ENCODE measurements around the gene IKZF2.

IKZF2 gene

DNA sequence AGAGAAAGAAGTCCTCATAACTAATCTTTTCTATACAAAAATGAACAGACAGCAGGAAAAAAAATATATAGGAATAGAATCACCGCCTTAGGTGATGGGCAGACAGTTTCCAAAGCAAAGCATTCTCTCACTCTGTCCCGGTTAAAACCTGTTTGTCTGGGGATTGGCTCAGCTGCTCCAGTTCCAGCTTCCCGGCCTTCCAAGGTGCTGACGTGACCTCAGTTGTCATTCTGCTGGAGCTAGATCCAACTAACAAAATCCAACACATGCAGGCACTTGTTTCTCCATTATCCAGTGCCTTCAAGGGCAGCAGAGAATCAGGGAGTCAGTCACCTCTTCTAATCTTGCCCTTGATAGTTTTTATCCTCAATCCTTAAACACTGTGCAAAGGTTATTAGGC lies 52.8 kb downstream of the IKZF2 start:
- DNase-seq = no peak

DNA sequence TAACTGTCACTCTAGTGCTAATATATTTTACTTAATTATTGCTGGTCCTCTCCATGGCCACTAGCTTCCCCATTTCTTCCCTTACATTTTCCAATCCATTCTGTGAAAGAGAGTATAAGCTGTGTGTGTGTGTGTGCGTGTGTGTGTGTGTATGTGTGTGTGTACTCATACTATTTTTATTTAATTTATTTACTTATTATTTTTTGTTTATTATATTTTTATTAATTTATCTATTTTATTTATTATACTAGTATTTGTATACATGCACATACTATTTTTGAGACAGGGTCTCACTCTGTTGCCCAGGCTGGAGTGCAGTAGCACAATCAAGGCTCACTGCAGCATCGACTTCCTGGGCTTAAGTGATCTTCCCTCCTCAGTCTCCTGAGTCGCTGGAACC lies 59.6 kb downstream of the IKZF2 start:
- no peak for DNase-seq

DNA sequence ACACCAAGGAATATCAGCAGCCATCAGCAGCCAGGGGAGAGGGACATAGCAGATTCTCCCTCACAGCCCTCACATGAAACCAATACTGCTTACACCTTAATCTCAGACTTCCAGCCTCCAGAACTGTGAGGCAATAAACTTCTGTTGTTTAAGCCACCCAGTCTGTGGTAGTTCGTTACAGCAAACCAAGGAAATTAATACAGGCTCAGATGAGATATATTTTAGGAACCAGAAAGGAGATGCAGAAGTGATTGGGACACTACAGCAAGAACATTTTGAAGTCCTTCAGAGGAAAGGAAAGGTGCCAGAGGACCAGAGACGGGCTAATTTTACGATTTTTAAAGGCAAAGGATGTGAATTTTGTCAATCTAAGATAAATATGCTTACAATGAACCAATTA lies 60.6 kb downstream of the IKZF2 start:
- no peak for DNase-seq

DNA sequence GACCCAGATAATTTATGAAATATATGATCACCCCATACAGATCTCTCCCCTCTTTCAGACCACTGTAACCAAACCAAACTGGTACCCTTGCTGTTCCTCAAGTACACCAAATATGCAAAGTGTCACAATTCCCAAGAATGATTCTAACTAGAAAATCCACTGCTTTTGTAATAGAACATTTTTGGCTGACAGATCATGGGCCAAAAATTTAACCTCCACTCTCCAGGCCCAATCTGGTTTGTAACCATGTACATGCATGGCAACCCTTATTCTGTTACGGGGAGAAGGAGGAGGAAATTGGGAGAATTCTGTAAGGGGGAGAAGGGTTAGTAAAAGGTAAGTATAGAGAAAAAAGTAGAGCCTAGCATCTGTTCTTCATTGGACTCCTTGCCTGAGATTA lies 62.0 kb downstream of the IKZF2 start:
- DNase-seq = no peak

DNA sequence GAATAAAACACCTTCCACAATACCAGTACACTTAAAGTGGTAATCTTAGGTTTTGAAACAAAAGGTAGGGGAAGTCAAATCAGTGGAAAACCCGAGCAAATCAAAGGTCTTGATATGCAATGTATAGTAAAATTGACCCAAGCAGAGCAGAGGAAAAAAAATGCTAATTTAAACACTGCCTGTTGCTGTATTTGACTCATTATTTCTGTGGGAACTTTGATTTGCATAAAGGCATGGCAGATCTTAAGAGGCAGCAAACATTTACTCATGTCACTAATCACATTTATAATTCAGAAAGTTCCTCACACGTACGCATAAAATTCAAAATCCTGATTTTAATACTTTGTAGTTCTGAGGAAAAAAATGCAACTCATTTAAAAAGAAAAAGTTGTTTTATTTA lies 64.4 kb downstream of the IKZF2 start:
- DNase-seq = no peak

DNA sequence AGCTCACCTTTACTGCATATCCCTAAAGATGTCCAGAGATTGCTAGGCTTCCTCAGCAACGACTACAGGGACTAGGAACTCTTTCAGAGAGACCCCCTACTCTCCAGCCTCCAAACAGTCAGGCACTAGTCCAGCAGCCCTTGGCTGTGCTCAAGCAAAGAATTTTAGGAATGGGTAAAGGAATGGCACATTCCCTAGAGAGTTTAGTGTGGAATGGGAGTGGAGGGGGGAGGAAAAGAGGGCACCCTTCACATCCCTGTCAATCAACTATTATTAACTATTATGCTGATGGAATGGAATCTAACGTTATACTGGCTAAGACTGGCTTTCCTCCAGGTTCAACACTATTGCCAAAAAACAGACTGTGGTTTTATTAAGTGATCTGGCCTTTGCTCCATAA lies 64.8 kb downstream of the IKZF2 start:
- DNase-seq = no peak

DNA sequence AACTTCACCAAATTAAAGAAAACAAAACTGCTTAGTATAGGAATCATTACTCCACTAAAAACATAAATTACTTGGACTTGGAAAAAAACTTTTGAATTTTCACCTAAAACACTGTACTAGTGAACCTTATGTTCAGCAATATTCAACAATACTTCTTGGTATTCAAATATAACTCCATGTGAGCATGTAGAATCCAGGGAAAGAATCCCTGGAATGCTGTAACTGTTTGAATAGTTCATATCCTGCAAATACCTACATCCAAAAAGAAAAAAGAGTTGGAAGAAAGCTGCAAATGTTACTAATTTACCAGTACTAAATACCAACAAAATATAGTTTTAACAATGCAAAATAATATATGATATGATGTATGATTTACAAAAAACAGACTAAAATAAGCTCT lies 65.4 kb downstream of the IKZF2 start:
- DNase-seq = no peak

DNA sequence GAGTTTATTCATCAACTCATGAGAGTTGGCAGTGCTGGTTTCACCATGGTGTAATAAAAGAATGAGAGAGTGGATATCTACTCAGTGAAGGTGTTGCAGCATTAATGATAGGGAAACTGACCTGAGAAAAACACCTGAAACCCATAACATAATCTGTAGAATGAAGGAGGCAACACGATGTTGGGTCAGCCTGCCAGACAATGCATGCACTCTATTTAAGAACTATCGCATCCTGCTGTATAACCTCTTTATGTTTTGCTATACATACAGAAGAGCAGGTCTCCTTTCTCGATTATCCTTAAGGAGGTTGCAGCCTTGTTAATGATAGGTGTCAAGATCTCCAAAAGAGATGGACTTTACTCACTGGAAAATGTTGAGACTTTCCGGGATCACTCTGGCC lies 65.9 kb downstream of the IKZF2 start:
- DNase-seq = no peak

DNA sequence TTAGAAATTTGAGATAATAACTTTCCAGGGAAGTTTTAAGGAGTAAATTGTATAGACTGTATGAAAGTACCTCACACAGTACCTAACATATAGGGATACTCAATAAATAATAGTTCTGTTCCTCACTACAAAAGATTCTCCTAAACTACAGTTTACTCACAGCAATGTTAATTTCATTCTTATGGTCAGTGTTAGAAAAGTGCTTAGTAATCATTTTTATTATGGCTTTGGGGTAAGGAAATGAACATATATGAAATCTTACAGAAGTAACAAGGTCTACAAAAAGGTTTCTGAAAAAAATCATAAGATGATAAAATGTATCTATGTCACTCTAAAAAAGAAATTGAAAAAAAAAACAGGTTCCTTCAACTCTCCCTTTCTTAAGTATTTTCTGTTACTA lies 67.2 kb downstream of the IKZF2 start:
- no peak for DNase-seq

DNA sequence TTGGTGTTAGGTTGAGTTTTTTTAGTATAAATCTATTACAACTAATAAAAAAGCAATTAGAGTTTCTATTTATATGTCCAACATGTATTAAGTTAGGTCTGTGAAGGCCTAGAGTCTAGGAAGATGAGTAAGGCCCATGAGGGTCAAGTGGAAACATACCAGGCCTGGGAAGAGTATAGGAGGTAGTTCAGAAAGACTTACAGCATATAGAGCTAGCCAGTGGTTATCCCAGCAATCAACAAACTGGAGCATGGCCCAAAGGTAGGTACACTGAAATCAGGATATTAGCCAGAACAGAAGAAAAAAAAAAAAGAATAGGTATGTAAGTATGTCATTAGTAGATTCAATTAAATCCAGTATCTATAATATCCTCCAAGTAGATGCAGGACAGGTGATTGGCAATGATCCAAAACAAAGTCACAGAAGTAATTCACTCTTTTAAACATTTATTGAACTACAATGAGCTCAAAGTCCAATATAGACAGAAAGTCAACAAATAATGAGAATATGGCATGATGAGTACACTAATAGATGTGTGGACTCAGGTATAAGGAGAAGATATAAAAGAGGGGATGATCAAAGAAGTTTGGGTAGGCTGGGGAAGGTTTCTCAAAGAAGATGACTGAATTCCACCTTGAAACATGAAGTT lies 70.3 kb downstream of the IKZF2 start:
- no peak for DNase-seq

DNA sequence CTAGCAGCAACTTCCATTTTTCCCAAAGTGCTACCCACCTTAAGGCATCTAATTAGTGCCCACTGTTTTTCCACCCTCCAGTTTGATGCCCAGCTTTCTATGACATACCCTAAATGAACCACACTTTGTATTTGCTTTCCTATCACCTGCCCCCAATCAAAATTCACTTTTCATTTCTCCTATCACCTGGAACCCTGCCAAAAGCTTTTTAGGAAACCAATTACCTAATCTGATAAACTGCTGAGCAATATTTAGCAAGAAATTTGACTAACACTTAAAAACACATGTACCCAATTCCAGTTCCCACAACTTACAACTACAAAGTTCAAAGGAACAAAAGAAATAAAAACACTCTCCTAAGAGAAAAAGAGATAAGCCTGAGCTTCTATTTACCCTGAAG lies 71.7 kb downstream of the IKZF2 start:
- DNase-seq = no peak

DNA sequence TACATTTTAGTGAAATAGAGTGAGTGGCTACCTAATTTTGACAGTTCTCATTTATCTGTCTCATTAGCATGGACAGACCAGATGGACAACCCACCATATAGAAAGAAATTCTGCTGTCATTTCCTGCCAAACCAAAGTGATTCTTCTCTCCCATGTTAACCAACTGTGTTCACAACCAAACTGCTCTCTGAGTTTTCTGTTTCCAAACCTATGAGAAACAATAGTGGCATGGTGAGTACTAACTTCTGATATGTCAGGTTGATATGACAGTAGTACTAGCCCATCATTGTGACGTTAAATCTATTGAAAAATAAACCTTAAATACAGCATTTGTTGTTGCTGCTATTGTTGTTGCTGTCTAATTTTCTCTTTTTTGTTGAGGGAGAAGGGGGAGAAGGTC lies 72.7 kb downstream of the IKZF2 start:
- no peak for DNase-seq

DNA sequence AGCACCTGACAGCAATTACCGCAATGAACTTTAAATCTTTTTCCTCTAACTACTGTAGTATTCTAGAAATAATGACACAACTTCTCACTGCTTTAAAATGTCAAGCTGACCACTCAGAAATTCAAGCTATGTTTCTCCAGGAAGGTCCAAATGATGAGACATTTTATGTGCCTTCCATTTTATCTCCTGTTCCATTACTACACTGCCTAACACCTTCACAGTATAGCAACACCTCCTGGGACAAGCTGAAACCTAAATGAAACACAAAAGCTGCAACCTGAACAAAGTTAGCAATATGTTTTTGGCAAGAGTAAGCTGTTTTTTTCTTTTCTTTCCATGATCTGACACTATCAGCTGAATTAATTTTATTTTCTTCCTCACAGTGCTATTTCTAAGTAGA lies 81.9 kb downstream of the IKZF2 start:
- DNase-seq = no peak

DNA sequence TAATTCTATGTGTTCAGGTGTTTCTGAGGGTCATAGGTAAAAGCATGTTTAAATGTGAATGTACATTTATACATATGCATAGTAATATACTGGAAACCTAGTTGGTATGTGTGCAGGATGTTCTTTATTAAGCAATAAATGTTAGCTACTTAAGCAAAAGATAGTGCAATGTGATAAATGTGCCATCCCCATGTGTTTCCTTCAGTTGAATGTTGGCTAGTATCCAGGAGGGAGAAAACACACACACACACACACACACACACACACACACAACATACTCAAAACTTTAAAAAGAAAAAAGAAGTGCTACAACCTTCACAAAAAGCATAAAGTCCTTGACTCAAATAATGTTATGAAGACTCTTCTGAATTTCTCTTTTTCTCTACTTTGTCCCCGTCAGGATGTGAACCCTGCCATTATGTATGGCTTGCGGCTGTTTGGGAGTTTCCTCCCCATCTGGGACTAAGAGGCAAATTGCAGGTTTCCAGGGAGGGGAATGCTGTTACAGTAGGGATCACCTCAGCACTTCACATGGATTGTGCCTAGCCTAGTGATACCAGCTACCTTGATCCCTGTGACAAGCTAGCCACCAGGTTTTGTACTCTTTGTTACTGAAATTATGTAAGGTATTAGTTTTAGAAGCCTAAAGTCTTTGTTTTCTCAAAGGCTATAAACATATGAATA lies 82.6 kb downstream of the IKZF2 start:
- no peak for DNase-seq

DNA sequence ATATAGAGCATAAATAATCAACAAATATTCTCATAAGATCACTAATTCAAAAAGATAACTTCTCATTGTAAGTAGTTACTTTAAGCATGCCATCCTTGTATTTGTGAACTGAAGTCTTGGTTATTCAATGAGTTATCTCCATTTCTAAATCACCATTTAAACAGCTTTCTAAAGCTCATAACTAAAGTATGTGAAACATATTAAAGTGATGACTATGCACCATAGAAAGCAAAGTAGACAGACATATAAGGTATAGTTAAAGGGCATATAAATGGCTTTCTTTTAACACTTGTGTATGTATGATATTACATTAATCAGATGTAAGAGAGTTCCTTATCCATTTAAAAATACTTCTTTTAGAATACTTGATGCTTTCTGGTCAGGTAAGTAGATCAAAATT lies 83.5 kb downstream of the IKZF2 start:
- no peak for DNase-seq

DNA sequence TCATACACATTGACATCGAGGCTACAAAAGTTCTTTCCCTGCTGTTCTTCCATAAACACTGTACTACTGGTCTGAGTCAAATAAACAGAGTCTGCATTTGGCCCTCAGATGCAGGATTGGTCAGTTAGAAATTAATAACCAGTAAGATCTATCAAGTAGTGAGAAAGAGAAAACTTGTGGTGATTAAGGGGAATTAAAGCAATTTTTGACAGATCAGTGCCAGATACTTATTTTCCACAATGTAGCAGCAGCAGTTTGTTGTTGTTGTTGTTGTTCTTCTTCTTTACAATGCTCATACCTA lies 85.0 kb downstream of the IKZF2 start:
- no peak for DNase-seq

DNA sequence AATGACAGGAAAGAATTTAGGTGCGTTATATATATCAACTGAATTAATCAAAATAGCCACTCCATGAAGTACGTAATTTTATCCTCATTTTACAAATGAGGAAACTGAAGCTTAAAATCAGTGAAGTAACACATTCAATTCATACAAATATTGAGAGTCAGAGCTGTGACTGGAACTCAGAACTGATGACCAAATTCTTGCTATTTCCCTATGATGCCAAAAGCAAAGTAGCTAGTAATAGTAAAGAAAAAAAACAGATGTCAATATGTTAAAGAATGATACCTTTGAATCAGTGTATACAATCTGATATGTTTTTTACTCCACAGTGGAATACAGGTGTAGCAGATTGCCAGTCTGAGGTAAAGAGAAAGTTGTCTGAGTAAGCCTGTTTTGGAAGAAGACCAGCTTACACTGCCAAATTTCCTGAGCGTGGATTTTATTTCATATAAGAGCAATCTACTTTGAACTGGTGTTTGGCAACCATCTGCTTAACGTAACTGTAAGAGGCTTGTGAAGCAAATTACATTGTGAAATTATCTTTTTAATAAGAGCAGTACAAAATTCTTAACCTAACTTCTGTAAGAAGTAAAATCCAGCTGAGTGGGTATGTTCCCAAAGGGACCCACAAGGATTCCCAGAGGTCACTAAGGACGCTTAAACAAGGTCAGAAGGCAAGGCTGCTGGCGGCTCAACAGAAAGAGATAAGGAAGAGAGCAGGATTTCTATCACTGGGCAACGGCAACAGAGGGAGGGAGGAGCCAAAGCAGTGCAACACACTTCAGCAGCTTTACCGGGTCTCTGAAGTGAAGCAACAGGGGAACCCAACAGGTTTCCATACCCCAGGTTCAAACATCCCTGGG lies 85.6 kb downstream of the IKZF2 start:
- no peak for DNase-seq

DNA sequence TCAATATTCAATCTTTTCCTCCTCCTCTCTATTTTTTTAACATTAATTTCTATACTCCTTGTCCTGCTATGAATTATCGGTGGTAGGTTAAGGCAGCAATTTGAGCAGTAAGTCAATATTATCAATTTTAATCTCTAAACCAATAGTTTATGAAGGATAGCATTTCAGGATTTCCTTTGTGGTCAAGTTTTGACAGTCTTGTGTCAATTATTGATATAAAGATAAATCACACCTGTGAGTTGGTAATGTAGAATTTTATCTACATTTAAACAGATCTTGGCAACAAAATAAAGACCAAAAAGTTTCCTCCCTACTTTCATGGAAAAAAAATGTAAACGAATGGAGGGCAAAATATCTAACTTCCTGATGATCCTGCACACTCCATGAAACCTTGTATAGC lies 87.3 kb downstream of the IKZF2 start:
- DNase-seq = no peak

DNA sequence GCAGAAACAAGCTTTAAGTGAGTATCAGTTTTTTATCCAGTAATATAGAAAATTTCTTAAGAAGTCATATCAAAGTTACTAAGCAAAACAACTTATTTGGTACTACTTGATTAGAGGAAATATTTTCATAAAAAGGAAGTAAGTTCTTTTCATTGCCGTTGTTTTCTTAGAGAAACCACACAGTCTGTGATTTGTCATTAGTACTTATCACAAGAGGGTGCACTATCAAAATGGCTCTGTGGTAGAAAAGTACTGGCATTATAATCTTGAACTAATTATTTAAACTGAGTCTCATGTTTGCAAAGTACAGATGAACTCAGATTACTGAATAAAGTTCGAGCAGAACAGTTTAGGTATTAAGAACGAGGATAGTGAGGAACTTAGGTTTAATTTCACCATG lies 93.4 kb downstream of the IKZF2 start:
- no peak for DNase-seq

DNA sequence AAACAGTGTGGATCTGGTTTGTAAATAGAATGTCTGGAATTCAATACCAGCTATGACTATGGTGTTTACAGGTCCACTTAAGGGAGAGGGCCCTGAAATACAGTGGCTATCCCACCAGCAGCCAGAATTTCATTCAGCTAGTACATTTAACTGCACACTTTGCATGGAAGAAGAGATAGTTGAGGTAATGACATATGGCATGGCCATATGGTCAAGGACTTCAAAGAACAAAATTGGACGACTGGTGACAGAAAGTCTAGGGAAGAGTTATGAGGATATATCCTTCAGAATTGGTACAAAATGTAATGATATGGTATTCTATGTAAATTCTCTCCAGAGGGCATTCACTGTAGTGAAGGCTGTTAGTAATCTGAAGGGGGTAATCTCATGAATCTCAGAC lies 105.0 kb downstream of the IKZF2 start:
- no peak for DNase-seq

DNA sequence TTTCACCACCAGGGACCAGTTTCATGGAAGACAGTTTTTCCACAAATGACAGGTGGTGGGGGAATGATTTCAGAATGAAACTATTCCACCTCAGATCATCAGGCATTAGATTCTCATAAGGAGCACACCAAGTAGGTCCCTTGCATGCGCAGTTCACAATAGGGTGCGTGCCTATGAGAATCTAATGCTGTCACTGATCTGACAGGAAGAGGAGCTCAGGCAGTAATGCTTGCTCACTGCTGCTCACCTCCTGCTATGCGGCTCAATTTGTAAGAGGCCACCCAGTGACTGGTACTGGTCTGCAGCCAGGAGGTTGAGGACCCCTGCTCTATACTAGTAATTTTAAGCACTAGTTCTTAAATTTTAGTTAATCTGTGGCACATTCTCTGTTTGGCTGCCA lies 107.8 kb downstream of the IKZF2 start:
- DNase-seq = no peak

DNA sequence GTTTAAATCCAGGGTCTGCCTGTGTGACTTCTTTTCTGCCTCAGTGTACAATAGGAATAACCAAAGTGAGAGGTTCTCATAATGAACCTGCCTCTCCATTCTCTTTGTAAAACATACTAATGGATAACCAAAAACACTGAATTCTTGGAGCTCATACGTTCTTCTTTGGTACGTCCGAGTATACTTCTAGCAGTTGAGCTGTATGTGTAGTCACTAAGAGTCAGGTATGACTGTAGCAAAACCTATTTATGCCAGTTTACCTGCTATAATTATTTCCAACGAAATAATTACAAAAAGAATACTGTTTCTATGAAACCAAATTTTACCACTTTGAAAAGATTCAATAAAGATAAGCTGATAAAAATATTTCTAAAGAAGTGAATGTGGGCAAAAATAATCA lies 109.2 kb downstream of the IKZF2 start:
- DNase-seq = no peak

DNA sequence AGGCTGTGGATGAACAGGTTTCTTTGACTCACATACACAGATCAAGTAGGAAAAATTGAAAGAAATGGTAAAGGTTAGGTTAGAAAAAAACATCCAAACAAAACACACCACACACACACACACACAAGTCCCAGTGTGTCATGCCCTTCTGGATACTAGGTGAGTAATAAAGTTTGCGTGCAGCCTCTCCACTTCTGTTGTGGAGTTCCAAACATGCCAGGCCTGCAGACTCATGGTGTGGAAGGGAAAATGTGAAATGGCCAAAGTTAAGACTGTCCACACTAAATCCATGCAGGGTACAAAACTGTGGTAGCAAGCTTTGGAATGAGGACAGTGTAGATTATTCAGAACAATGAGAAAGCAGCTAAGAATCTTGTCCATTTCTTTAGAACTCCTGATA lies 114.6 kb downstream of the IKZF2 start:
- no peak for DNase-seq

DNA sequence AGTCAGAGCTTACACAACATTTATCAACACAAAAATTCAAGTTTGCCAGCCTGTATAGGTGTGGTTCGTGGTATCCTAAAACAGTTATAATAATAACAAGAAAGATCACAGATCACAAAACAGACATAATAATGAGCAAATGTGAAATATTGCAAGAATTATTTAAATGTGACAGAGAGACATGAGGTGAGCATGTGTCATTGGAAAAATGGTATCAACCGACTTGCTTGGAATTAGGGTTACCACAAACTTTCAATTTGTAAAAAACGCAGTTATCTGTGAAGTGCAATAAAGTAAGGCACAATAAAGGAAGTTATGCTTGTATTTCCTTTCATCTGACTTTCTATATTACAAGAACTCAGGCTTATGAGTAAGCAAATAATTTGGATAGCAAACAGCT lies 116.8 kb downstream of the IKZF2 start:
- no peak for DNase-seq

DNA sequence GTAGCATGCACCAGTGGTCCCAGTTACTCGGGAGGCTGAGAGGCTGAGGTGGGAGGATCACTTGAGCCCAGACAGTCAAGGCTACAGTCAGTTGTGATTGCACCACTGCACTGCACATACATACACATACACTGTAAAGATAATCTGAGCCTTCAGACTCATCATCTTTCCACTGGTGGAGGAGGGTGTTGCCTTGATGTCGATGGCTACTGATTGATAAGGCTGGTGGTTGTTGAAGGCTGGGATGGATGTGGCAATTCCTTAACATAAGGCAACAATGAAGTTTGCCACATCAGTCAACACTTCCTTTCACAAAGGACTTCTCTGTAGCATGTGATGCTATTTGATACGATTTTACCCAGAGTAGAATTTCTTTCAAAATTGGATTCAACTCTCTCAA lies 118.8 kb downstream of the IKZF2 start:
- DNase-seq = no peak

All from NCI-H1930 (cell line).